ENCODE data around the gene ST3GAL3. TPM values are rescaled to one million over a fixed set of nuclear protein-coding genes. Genes with fewer than 3 reads are reported as not detected.

Gene ST3GAL3
- total RNA-seq, 3 donors from 2014 or later = 14.0 to 23.0 (median 19.7) TPM

DNA sequence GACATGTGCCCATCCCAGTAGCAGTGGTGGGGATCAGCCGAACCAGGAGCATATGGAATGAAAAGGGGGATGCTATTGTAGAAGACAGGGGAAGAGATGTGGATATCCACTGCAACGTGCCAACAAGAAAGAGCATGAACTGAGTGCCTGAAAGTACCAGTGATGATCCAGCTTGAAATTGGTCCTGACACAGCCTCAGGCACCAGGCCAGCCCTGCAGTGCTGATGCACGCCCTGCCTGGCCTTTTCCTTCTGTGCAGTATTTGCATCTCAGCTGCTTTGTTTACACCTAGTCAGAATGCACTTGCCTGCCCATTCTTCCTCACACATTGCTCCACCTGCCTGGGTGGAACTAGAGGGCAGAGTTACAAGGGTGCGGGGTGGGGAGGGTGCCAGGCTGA, 176.0 kb downstream of the ST3GAL3 start:
- no peaks in the 10 kb centered on the region for H3K9me3 ChIP-seq
- H3K4me3 ChIP-seq = no peak overlapping the region
- no peaks in the 10 kb centered on the region for H3K36me3 ChIP-seq
- H3K27me3 ChIP-seq = no peaks in the 10 kb centered on the region
- no peak for DNase-seq (ENCODE audit: low spot score in 2 of 2)
- no peaks in the 10 kb centered on the region for H3K4me1 ChIP-seq
- H3K27ac ChIP-seq = no peak overlapping the region
- TF ChIP-seq POLR2AphosphoS5 (IDR thresholded peaks at IDR 0.05) (no peak), POLR2A (IDR thresholded peaks at IDR 0.05) (no peak)
- intact Hi-C loops (cut with DNase I; ENCODE audit: low total_unique reads) = no loop called here

DNA sequence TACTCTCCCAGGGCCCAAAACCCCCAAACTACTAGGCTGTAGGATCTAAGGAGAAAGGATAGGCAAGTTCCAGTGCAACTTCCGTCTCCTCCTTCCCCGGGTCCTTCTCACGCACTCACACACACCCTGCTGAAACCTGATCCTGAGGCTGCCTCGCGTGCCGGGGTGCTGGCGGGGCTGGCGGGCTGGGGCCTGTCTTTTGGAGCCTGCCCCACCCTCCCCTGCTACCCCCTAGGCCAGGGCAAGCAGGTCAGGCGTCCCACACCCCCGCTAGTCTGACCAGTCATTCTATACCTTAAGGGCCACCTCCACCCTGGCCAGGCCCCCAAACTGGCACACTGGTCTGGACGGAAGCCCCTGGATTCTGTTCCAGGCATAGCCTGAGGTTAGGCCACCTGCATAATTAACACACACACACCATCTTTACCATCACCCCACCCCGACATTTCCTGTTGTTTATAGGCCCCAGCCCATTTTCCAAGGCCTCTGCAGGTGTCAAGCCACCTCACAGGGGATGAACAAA, 178.0 kb downstream of the ST3GAL3 start:
- Histone ChIP-seq H3K27ac (no peak overlapping the region), H3K9me3 (no peaks in the 10 kb centered on the region), H3K4me3 (no peak overlapping the region), H3K4me1 (no peaks in the 10 kb centered on the region), H3K27me3 (no peaks in the 10 kb centered on the region), H3K36me3 (no peaks in the 10 kb centered on the region)
- TF ChIP-seq POLR2AphosphoS5 (IDR thresholded peaks at IDR 0.05) (no peak), POLR2A (IDR thresholded peaks at IDR 0.05) (no peak)
- TF ChIP-seq, protein P1, sequence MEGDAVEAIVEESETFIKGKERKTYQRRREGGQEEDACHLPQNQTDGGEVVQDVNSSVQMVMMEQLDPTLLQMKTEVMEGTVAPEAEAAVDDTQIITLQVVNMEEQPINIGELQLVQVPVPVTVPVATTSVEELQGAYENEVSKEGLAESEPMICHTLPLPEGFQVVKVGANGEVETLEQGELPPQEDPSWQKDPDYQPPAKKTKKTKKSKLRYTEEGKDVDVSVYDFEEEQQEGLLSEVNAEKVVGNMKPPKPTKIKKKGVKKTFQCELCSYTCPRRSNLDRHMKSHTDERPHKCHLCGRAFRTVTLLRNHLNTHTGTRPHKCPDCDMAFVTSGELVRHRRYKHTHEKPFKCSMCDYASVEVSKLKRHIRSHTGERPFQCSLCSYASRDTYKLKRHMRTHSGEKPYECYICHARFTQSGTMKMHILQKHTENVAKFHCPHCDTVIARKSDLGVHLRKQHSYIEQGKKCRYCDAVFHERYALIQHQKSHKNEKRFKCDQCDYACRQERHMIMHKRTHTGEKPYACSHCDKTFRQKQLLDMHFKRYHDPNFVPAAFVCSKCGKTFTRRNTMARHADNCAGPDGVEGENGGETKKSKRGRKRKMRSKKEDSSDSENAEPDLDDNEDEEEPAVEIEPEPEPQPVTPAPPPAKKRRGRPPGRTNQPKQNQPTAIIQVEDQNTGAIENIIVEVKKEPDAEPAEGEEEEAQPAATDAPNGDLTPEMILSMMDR (IDR thresholded peaks at IDR 0.05) = no peak
- DNase-seq (ENCODE audit: low spot score in 2 of 2) = no peak
- intact Hi-C loops (cut with DNase I; ENCODE audit: low total_unique reads) = no loop called here

DNA sequence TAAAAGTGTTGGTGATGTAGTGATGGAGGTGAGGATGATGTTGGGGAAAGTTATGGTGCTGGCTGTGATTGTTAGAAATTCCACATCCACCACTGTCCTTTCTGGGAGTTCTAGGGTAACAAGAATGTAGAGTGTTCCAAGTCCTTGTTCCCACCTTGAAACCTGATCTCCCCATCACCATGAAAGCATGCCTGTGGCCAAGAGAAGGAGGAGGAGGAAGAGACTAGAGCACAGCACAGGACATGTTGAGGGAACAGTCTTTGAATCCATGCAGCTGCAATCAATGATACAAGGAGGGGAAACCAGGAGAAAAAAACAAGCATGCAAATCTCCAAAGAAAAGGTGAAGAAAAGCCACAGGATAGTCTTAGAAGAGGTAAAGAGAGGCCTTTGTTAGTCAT, 180.4 kb downstream of the ST3GAL3 start:
- Histone ChIP-seq H3K4me3 (no peak overlapping the region), H3K4me1 (no peaks in the 10 kb centered on the region), H3K9me3 (no peaks in the 10 kb centered on the region), H3K27ac (no peak overlapping the region), H3K36me3 (no peaks in the 10 kb centered on the region), H3K27me3 (no peaks in the 10 kb centered on the region)
- no peak for DNase-seq (ENCODE audit: low spot score in 2 of 2)
- intact Hi-C loops (cut with DNase I; ENCODE audit: low total_unique reads) = no loop called here
- TF ChIP-seq POLR2A (IDR thresholded peaks at IDR 0.05) = no peak
- TF ChIP-seq, protein P1 (IDR thresholded peaks at IDR 0.05) = no peak

DNA sequence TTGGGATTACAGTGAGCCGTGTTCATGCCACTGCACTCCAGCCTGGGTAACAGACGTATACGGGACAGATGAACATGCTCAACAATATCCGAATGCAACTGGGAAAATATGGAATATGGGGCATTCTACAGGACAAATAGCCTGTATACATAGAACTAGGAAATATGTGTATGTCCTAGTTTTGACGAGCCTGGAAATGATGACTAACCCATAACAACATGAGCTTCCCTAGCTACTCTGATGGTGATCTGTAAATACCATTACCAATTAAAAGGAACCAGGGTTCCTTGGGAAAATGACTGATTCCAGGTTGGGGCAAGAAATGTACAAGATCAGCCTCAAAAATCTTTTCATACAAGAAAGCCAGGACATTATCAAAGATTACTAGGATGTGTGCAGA, 183.5 kb downstream of the ST3GAL3 start:
- intact Hi-C loops (cut with DNase I; ENCODE audit: low total_unique reads) = loop anchor here (5.0 kb wide), 1 partner anchor 401 kb away; no protein-coding TSS in a partner anchor
- Histone ChIP-seq H3K36me3 (no peaks in the 10 kb centered on the region), H3K27me3 (no peaks in the 10 kb centered on the region), H3K27ac (no peak overlapping the region), H3K4me3 (no peak overlapping the region), H3K4me1 (no peaks in the 10 kb centered on the region), H3K9me3 (no peaks in the 10 kb centered on the region)
- DNase-seq (ENCODE audit: low spot score in 2 of 2) = no peak
- no peak for TF ChIP-seq POLR2AphosphoS5 (IDR thresholded peaks at IDR 0.05)
- no peak for TF ChIP-seq POLR2A (IDR thresholded peaks at IDR 0.05)
- TF ChIP-seq, protein P1 (IDR thresholded peaks at IDR 0.05) = no peak

DNA sequence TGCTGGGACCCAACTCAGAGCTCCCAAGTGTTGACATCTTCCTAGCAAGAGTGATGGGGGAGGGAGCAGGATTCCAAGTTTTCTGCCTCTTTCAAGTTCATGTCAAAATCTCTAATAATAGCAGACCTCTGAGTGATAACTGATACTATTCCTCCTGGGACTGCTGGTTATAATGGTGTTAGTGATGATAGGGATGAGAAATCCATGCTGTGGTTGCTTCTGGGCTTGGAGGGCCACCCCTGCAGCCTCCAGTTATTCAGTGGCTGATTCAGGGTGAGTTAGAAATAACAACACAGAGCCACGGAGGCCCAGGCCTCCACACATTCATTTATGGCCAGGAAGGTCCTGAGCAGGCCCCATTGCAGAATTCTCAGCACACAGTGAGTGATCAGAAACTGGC, 185.7 kb downstream of the ST3GAL3 start:
- Histone ChIP-seq H3K4me3 (no peak overlapping the region), H3K36me3 (no peaks in the 10 kb centered on the region), H3K27ac (no peak overlapping the region), H3K9me3 (no peaks in the 10 kb centered on the region), H3K27me3 (no peaks in the 10 kb centered on the region), H3K4me1 (no peaks in the 10 kb centered on the region)
- TF ChIP-seq, protein P1 (IDR thresholded peaks at IDR 0.05) = no peak
- TF ChIP-seq POLR2A (IDR thresholded peaks at IDR 0.05) = no peak
- no peak for DNase-seq (ENCODE audit: low spot score in 2 of 2)
- intact Hi-C loops (cut with DNase I; ENCODE audit: low total_unique reads) = loop anchor here (5.0 kb wide), 1 partner anchor 399 kb away; no protein-coding TSS in a partner anchor

DNA sequence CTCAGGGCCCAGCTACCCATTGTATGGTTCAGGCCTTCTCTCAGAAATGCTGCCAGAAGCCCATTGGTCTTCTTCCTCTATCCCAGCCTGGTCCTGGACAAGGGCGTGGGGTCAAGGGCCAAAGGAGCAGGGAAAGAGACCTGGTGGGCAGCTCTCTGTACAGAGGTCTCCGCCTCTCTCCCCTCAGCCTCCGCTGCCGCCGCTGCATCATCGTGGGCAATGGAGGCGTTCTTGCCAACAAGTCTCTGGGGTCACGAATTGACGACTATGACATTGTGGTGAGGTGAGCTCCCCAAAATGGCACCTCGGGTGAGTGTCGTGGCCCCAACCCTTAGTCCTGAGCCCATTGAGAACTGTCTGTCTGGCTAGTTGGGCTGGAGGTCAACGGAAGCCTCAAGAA, 191.6 kb downstream of the ST3GAL3 start:
- intact Hi-C loops (cut with DNase I; ENCODE audit: low total_unique reads) = loop anchor here (5.0 kb wide), 1 partner anchor 862 kb away; no protein-coding TSS in a partner anchor
- H3K4me3 ChIP-seq = no peak overlapping the region
- TF ChIP-seq, protein P1 (IDR thresholded peaks at IDR 0.05) = no peak
- TF ChIP-seq POLR2A (IDR thresholded peaks at IDR 0.05) (no peak), POLR2AphosphoS5 (IDR thresholded peaks at IDR 0.05) (no peak)

More for the DNA sequence above, 191.6 kb downstream of the ST3GAL3 start:
- no peak for DNase-seq (ENCODE audit: low spot score in 2 of 2)
- Histone ChIP-seq H3K27ac (no peak overlapping the region), H3K9me3 (no peaks in the 10 kb centered on the region), H3K4me1 (no peaks in the 10 kb centered on the region), H3K36me3 (no peaks in the 10 kb centered on the region), H3K27me3 (no peaks in the 10 kb centered on the region)

Data from breast epithelium (tissue), 4 donors.